ENCODE results near the gene ZNF688.

The ZNF688 gene

DNA sequence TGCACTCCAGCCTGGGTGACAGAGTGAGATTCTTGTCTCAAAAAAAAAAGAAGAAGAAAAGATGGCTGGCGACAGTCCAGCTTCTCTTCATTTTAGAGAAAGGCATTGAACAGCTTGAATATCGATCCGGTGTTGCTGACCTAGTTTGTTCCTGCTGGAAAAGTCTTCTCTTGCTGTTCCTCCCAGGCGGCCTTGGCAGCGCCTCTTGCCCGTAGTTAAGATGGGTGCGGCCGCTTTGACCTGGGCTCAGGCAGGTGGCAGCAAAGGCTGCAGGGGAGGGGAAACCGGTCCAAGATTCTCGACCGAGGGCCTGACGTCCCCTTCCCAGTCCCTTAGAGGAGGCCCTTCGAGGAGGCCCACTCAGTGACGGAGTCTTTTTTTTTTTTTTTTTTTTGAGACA is 9.5 kb downstream of the ZNF688 start:
- no peak for DNase-seq (ENCODE audit: low read depth)
- H3K4me3 ChIP-seq (ENCODE audit: low read depth, low read length), result no peak overlapping the region
- no peak for TF ChIP-seq CTCF (IDR thresholded peaks at IDR 0.05; ENCODE audit: insufficient read depth, low read depth, low read length, missing control alignments)

DNA sequence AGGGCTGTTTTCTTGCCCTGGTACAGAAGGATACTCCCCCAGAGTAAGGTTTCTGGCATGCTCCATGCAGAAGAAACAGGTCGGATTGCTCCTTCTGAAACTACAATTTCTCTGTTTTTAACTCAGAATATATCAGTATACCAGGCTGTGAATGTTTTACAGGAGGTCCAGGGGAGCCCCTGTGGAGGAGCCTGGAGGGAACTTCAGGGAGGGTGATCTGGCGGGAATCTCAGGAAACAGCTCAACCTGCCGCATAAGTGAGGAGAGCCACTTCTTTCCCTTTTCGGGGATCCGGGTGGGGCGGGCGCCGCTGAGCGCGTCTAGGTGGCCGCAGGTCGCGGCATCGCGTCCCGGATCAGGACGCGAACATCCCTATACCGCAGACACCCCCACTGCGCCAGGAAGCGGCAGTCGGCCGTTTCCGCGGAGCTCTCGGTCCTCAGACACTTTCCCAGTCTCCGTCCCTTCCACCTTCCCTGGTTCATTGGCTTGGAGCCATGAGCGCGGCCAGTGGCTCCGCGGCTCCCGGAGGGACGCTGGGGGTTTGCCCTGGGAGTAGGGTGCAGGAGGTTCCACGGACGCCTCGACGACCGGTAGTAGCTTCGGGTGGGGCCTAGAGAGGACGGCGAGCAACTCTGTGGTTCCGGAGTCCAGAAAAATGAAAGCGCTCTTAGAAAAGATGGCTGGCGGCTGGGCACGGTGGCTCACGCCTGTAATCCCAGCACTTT is 10.3 kb downstream of the ZNF688 start:
- no peak for DNase-seq (ENCODE audit: low read depth)
- no peak overlapping the region for H3K4me3 ChIP-seq (ENCODE audit: low read depth, low read length)
- TF ChIP-seq CTCF (IDR thresholded peaks at IDR 0.05; ENCODE audit: insufficient read depth, low read depth, low read length, missing control alignments), result no peak

DNA sequence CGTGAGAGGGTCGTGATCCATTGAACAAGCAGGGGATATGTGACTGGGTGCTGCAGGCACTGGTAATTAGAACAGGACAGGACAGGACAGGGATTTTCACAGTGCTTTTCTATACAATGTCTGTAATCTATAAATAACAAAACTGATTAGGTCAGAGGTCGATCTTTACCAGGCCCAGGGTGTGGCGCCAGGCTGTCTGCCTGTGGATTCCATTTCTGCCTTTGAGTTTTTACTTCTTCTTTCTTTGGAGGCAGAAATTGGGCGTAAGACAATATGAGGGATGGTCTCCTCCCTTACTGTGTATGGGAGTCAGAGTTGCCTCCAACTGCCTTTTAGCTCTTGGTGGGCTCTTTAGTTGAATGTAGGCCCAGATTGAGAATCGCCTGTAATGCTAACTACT is 11.8 kb downstream of the ZNF688 start:
- DNase-seq (ENCODE audit: low read depth), result no peak
- H3K4me3 ChIP-seq (ENCODE audit: low read depth, low read length), result no peak overlapping the region
- no peak for TF ChIP-seq CTCF (IDR thresholded peaks at IDR 0.05; ENCODE audit: insufficient read depth, low read depth, low read length, missing control alignments)

DNA sequence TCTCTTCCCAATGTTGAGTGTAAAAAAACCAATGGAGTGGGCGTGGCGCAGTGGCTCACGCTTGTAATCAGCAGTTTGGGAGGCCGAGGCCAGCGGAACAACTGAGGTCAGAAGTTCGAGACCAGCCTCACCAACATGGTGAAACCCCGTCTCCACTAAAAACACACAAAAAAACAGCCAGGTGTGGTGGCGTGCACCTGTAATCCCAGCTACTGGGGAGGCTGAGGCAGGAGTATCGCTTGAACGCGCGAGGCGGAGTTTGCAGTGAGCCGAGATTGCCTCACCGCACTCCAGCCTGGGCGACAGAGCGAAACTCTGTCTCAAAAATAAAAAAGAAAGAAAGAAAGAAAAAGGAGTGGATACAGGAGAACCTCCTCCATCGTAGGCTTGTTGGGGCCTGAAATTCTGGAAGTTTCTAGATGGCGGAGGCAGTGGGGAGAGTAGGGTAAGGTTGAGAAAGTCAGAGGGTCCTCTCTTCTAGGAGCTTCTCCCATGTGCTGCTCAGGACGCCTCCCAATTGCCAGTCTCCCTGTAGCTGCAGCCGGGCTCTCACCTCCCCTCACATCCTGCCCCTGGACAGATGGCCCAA is 12.6 kb downstream of the ZNF688 start:
- DNase-seq (ENCODE audit: low read depth), result no peak
- no peak for TF ChIP-seq CTCF (IDR thresholded peaks at IDR 0.05; ENCODE audit: insufficient read depth, low read depth, low read length, missing control alignments)
- H3K4me3 ChIP-seq (ENCODE audit: low read depth, low read length), result peak overlapping the region; percentile 83

GRCh38 chr16:30557957-30558788 is 13.3 kb downstream of the ZNF688 start, which contains the start of gene ZNF764:
ZNF764 (minus strand) TSS chr16:30558374; CDS start chr16:30558182, 192 bp downstream.
- peak within 1 kb of the TSS; percentile 83 for H3K4me3 ChIP-seq (ENCODE audit: low read depth, low read length)
- peak; percentile 98 for DNase-seq (ENCODE audit: low read depth)
- no peak for TF ChIP-seq CTCF (IDR thresholded peaks at IDR 0.05; ENCODE audit: insufficient read depth, low read depth, low read length, missing control alignments)

DNA sequence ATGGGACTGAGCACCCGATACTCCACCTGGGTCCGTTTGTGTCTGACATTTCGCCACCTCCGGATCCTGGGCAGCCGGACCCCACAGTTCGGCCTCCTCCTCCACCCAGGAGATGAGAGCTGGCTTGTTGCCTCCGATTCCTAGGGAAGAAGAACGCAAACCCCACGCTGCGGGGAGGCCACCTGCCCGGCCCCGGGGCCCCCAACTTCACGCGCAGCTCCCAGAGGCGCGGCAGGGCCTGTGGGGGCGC is 13.9 kb downstream of the ZNF688 start:
- H3K4me3 ChIP-seq (ENCODE audit: low read depth, low read length), result peak overlapping the region; percentile 83
- no peak for TF ChIP-seq CTCF (IDR thresholded peaks at IDR 0.05; ENCODE audit: insufficient read depth, low read depth, low read length, missing control alignments)
- DNase-seq (ENCODE audit: low read depth), result no peak
